Retinal pigment epithelial cell (primary cell): ENCODE data around the gene PER3.

Experiments
- DNase-seq: peaks from one replicate; pipeline ENCODE4 v3.0.0-alpha.2; 2010; ENCODE audit warnings: low read depth
- H3K4me3 ChIP-seq: 2 replicates; pipeline ENCODE4 v1.5.1; 2011; ENCODE audit warnings: mild to moderate bottlenecking, low read length, control low read depth, moderate library complexity
- TF ChIP-seq, protein P1 (sequence below): conservative IDR thresholded peaks from 2 replicates; pipeline ENCODE4 v1.5.1; 2011; ENCODE audit warnings: low read depth, low read length, control low read depth, inconsistent platforms

The PER3 gene

DNA sequence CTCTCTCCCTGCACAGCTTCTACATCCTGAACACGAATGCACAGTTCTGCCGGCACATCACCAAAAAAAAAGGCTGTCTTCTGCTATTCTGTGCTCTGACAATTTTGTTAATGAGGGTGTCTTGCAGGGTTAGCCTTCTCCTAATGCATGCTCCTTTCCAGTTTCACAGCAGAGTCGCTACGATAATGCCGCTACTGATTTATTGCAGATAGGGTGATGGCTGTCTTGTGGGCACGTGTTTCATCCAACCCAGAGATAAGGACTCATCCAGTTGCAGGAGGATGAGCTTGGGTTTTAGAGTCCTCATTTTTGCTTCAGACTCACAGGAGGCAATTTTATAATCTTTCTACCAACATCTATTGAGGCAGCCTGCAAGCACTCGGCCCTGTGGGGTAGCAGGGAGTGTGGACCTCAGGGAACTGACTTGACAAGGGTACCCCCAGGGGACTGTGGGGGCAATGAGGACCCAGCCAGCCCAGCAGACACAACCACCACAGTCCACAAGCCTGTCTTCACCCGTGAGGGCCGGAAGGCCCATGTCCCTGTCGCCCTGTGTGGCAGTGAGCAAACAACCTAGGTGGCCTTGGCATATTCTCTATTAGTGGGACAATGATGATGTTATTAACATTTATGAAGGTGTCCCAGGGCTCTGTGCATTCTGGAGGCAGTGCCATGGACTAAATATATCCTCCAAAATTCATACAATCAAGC, 84.1 kb downstream of the PER3 start:
- TF ChIP-seq, protein P1, sequence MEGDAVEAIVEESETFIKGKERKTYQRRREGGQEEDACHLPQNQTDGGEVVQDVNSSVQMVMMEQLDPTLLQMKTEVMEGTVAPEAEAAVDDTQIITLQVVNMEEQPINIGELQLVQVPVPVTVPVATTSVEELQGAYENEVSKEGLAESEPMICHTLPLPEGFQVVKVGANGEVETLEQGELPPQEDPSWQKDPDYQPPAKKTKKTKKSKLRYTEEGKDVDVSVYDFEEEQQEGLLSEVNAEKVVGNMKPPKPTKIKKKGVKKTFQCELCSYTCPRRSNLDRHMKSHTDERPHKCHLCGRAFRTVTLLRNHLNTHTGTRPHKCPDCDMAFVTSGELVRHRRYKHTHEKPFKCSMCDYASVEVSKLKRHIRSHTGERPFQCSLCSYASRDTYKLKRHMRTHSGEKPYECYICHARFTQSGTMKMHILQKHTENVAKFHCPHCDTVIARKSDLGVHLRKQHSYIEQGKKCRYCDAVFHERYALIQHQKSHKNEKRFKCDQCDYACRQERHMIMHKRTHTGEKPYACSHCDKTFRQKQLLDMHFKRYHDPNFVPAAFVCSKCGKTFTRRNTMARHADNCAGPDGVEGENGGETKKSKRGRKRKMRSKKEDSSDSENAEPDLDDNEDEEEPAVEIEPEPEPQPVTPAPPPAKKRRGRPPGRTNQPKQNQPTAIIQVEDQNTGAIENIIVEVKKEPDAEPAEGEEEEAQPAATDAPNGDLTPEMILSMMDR, result no peak
- no peak for DNase-seq
- no peak overlapping the region for H3K4me3 ChIP-seq

DNA sequence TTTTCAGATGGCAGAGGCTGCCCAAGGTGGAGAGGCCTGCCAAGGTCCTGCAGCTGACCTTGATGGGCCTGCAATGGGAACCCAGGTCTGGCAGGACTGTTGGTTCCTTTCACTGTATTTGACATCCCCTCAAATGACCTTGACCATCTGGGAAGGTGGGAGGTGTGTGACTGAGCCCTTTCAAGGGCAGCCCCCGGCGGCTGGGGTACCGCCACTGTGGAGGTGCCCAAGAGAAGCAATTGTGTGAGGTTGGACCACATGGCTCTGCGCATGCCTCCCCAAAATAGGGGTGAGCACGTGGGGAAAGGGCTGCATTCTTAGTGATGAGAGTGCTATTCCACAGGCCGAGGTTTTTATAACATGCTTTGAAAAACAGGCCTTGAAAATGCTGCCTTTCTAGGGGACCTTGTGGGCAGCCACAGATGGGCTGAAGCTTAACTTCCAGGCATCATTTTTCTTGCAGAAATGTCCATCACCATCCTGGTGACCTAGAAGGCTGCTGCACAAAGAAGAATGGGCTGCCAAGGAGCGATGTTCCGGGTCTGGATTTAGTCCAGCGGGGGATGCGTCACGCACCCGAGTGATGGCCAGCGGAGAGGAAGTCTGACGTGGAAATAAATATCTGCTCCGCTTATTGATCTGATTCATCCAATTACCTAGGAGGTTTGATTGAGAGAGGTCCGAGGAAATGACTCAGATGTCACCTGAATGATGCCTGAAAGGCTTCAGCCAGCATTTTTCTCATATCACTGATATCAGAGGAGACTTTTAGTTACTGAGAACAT, 85.2 kb downstream of the PER3 start:
- TF ChIP-seq, protein P1, result no peak
- DNase-seq, result no peak
- H3K4me3 ChIP-seq, result no peak overlapping the region

DNA sequence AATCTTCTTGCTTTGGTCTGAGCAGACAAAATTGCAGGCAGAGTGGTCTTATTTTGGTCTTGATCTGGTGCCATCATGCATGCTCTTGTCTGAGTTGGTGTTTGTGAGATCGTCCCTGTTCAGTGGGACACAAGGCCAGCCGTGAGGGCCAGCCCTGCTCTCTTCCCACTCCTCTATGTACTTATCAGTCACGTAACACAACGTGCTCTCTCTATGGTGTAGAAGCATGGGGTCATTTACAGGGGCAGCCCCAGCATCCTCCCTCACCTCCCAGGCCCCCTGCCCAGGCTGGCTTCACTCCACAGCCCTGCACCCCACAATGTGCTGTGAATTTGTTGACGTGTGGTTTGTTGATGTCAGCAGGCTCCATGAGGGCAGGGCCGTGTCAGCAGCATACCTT, 87.0 kb downstream of the PER3 start:
- DNase-seq, result no peak
- no peak overlapping the region for H3K4me3 ChIP-seq
- TF ChIP-seq, protein P1, result no peak

DNA sequence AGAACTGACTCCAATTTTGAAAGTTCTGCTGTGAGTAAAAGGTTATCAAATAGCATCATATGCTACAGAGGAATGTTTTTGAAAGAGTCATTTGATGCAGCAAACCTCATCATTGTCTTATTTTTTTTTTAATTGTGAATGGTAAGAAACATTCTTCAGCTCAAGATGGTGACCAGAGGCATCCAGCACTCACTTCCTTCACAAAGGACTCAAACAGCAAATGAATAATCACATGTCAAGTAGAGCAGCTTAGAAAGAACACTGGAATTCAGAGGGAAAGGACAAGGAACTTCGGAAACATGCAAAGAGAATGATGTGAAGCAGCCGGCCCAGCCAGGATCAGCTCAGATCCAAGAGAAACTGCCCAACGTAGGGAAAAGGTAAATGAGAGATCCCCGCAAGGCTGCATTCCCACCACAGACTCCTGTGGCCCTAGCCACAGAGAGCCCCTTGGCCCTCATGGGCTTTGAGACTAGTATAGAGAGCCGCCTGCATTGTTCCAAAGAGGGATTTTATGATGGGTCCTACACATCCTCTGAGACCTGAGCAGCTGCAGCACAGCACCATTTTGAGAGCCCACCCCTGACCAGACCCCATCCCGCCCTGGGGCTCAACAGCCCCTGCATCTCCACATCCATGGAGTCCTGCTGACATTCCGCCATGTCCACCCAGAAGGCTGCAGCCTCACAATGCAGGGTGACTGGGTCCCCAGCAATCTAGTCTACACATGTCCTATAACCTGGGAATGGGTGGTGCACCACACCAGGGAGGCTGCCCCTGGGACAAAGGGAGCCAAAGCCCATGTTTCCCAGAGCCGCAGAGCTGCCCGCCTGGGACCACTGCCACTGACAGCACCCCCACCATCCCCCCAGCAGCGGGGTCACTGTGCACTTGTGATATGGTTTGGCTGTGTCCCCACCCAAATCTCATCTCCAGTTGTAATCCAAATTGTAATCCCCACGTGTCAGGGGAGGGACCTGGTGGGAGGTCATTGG, 90.0 kb downstream of the PER3 start:
- TF ChIP-seq, protein P1, result no peak

DNA sequence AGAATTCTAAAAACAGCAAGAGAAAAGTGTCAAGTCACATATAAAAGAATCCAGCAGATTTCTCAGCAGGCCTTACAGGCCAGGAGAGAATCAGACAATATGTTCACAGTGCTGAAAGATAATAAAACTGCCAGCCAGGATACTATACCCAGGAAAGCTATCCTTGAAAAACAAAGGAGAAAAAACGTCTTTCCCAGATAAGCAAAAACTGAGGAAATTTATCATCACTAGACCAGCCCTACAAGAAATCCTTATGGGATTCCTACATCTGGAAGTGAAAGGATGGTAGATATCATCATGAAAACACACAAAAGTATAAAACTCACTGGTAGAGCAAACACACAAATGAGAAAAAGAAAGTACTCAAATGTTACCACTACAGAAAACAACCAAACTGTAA, 93.9 kb downstream of the PER3 start:
- H3K4me3 ChIP-seq, result no peak overlapping the region
- TF ChIP-seq, protein P1, result no peak
- no peak for DNase-seq

More for the DNA sequence above, 90.0 kb downstream of the PER3 start:
- DNase-seq, result no peak
- no peak overlapping the region for H3K4me3 ChIP-seq

DNA sequence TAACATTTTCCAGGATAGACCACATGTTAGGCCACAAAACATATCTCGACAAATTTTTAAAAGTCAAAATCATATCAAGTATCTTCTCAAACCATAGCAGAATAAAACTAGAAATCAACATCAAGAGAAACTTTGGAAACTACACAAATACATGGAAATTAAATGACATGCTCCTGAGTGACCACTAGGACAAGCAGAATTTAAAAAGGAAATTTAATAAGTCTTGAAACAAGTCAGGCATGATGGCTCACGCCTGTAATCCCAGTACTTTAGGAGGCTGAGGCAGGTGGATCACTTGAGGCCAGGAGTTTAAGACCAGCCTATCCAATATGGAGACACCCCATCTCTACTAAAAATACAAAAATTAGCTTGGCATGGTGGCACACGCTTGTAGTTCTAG, 95.1 kb downstream of the PER3 start:
- no peak overlapping the region for H3K4me3 ChIP-seq
- TF ChIP-seq, protein P1, result no peak
- DNase-seq, result no peak
